Esophagus muscularis mucosa (tissue), 4 donors: ENCODE results near the gene INPP5A.

Experiments used
- CTCF ChIP-seq, 3 experiments: fragments of 200-600 bp in 2 of 3; fragments of 450-650 bp in 1 of 3; sonication (generic) in 2 of 3; IDR thresholded peaks; one replicate each; pipeline ENCODE4 v1.5.1; 2017 to 2019; ENCODE audit warnings: antibody characterized with exemption in 3 of 3, mild to moderate bottlenecking in 2 of 3, moderate library complexity in 1 of 3
- EP300 ChIP-seq: sonication (generic); formaldehyde crosslinking; IDR thresholded peaks from one replicate; pipeline ENCODE4 v1.6.1; 2017; ENCODE audit warnings: antibody characterized with exemption
- POLR2A ChIP-seq: fragments of 450-650 bp; IDR thresholded peaks from one replicate; pipeline ENCODE4 v1.6.1; 2017; ENCODE audit warnings: antibody characterized with exemption, moderate library complexity, mild to moderate bottlenecking, low read depth
- POLR2AphosphoS5 ChIP-seq, 2 donors: sonication (generic); formaldehyde crosslinking; IDR thresholded peaks; one replicate each; pipeline ENCODE4 v1.6.1; 2017; ENCODE audit warnings: antibody characterized with exemption in 2 of 2

GRCh38 chr10:132762267-132762666, 224.7 kb downstream of the INPP5A start:
- TF ChIP-seq CTCF (IDR thresholded peaks at IDR 0.05) = no peak
- TF ChIP-seq EP300 = no peak
- no peak for TF ChIP-seq POLR2AphosphoS5 (IDR thresholded peaks at IDR 0.05)
- TF ChIP-seq POLR2A = no peak
